ENCODE data around the gene WDR81. TPM values are rescaled to one million over a fixed set of nuclear protein-coding genes. Genes with fewer than 3 reads are reported as not detected.

WDR81 gene
- total RNA-seq, 2 experiments from 2014 or later: 24.8 to 25.0 TPM

DNA sequence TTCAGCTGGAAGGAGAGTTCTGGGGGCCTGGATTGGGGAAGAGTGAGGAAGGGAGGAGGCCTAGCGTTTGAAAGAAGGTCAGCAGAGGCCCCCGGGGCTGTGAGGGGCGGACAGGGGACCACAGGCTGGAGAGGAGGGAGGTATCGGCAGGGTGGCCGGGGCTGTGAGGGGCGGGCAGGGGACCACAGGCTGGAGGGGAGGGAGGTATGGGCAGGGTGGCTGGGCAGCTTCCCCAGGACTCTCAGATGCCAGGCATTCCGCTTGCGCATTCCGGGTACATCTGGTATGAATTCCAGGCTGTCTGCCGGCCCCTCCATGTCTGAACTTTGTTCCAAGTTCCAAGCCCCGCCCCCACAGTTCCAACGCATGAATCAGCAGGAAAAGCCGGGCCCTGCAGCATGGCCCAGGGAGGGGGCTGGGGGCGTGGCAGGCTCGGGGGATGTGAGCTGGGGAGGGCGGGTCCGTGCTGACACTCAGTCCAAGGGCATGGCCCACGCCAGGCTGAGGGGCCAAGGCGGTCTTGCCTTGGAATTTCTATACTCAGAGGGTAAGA lies 10.0 kb upstream of the WDR81 start:
- ATAC-seq (ENCODE audit: poor library complexity) (no peak), DNase-seq (peak in 3 of 14 experiments; percentile 39 to 66 (median 46))
- H3K4me1 ChIP-seq (ENCODE audit: insufficient read depth, low read length): peaks cover 58% of the 10 kb centered on the region
- ChIA-PET CTCF (interaction anchor here (1.1 kb wide), 1 partner anchor 10 kb away, joined by 3 read pairs; no protein-coding TSS in a partner anchor), POLR2A (no interaction called here)
- no peaks in the 10 kb centered on the region for H3K9me3 Mint-ChIP-seq
- no peak overlapping the region for H3K27ac ChIP-seq (ENCODE audit: low read depth in 1 of 2, low read length in 2 of 2)
- peak overlapping the region; percentile 72 for H3K4me3 ChIP-seq (ENCODE audit: low read length)
- peaks cover 39% of the 10 kb centered on the region for H3K4me1 Mint-ChIP-seq (ENCODE audit: low read depth)
- H3K36me3 ChIP-seq (ENCODE audit: insufficient read depth, low read length): peaks cover 6% of the 10 kb centered on the region
- intact Hi-C loops (cut with DNase I, micrococcal nuclease): no loop called here
- H3K27me3 Mint-ChIP-seq: peaks cover 9% of the 10 kb centered on the region
- peaks cover 7 to 17% of the 10 kb centered on the region in 2 experiments for H3K27me3 ChIP-seq (ENCODE audit: control insufficient read depth in 1 of 2, insufficient read depth in 2 of 2, low read length in 2 of 2)
- H3K4me3 Mint-ChIP-seq: peak overlapping the region; percentile 83
- H3K27ac Mint-ChIP-seq: peak overlapping the region; percentile 39
- TF ChIP-seq, protein P1, sequence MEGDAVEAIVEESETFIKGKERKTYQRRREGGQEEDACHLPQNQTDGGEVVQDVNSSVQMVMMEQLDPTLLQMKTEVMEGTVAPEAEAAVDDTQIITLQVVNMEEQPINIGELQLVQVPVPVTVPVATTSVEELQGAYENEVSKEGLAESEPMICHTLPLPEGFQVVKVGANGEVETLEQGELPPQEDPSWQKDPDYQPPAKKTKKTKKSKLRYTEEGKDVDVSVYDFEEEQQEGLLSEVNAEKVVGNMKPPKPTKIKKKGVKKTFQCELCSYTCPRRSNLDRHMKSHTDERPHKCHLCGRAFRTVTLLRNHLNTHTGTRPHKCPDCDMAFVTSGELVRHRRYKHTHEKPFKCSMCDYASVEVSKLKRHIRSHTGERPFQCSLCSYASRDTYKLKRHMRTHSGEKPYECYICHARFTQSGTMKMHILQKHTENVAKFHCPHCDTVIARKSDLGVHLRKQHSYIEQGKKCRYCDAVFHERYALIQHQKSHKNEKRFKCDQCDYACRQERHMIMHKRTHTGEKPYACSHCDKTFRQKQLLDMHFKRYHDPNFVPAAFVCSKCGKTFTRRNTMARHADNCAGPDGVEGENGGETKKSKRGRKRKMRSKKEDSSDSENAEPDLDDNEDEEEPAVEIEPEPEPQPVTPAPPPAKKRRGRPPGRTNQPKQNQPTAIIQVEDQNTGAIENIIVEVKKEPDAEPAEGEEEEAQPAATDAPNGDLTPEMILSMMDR (IDR thresholded peaks at IDR 0.05): no peak
- H3K9me3 ChIP-seq (ENCODE audit: control insufficient read depth in 1 of 2, insufficient read depth in 1 of 2, low read length in 2 of 2): no peaks in the 10 kb centered on the region
- H3K36me3 Mint-ChIP-seq (ENCODE audit: low read depth): peaks cover 8% of the 10 kb centered on the region

DNA sequence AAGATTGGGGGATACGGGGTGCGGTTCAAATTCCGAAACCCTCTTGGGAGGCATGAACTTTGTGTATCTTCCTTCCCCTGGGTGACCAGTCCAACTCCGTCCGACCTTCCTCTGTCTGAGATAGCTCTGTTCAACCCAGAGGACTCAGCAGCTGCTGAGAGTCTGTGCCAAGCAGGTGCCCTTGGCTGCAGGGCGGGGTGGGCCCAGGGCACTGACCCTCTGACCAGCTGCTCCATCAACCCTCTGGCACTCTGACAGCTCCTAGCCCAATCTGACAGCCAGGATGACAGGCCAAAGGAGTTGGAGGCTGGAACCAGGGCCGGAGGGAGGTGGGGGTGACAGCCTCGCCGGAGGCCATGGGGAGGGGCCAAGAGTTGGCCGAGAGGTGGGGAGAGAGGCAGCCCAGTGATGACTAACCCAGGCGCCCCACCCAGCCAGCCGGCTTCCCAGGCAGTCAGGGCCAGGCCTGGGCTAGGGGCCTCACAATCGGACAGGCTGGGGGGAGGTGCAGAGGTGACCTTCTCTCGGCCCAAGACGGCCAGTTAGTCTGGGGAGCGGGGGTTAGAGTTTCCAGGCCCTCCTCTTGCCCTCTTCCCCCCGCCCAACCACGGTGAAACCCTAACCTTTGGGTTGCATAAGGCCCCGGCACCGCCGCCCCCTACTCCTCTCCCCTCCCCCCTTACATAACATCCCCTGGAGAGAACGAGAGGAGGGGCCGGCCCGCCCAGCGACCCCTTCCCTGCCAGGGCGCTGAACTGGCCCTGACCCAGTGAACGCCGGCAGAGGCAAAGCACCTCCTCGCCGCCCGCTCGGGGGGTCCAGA lies 9.3 kb upstream of the WDR81 start:
- ChIA-PET CTCF (interaction anchor here (1.4 to 3.3 kb wide), 4 partner anchors 46 to 339 kb away, joined by 3 to 13 read pairs (median 12); partner anchors contain the start of gene HIC1), POLR2A (interaction anchor here (0.7 to 2.7 kb wide), 17 partner anchors 9 to 621 kb away, joined by 3 to 52 read pairs (median 11); partner anchors contain the start of genes PRPF8, RILP, RPA1 and SERPINF1)
- H3K36me3 Mint-ChIP-seq (ENCODE audit: low read depth): peaks cover 8% of the 10 kb centered on the region
- DNase-seq (peak in 9 of 14 experiments; percentile 28 to 78 (median 44)), ATAC-seq (ENCODE audit: poor library complexity) (no peak)
- Histone ChIP-seq H3K27ac (ENCODE audit: low read depth in 1 of 2, low read length in 2 of 2) (peak overlapping the region in 1 of 2 donors; percentile 16), H3K27me3 (ENCODE audit: control insufficient read depth in 1 of 2, insufficient read depth in 2 of 2, low read length in 2 of 2) (peaks cover 7 to 17% of the 10 kb centered on the region in 2 experiments), H3K4me3 (ENCODE audit: low read length) (peak overlapping the region; percentile 72), H3K36me3 (ENCODE audit: insufficient read depth, low read length) (peaks cover 6% of the 10 kb centered on the region), H3K4me1 (ENCODE audit: insufficient read depth, low read length) (peaks cover 53% of the 10 kb centered on the region), H3K9me3 (ENCODE audit: control insufficient read depth in 1 of 2, insufficient read depth in 1 of 2, low read length in 2 of 2) (no peaks in the 10 kb centered on the region)
- H3K4me3 Mint-ChIP-seq: peak overlapping the region; percentile 69
- no peaks in the 10 kb centered on the region for H3K9me3 Mint-ChIP-seq
- intact Hi-C loops (cut with DNase I, micrococcal nuclease): loop anchor here in 1 of 2 experiments (5.0 kb wide), 1 partner anchor 547 kb away; no protein-coding TSS in a partner anchor
- TF ChIP-seq, protein P1 (IDR thresholded peaks at IDR 0.05): no peak
- peaks cover 9% of the 10 kb centered on the region for H3K27me3 Mint-ChIP-seq
- H3K27ac Mint-ChIP-seq: peak overlapping the region; percentile 39
- peaks cover 39% of the 10 kb centered on the region for H3K4me1 Mint-ChIP-seq (ENCODE audit: low read depth)

GRCh38 chr17:1715803-1716075 lies 8.8 kb upstream of the WDR81 start:
- no peaks in the 10 kb centered on the region for H3K9me3 Mint-ChIP-seq
- TF ChIP-seq, protein P1 (IDR thresholded peaks at IDR 0.05): no peak
- intact Hi-C loops (cut with DNase I, micrococcal nuclease): loop anchor here (1.0 to 5.0 kb wide), 7 partner anchors 31 to 547 kb away; partner anchors contain the start of genes SMYD4 (in 2 of the 2), PRPF8 (in 1 of the 2) and RILP (in 1 of the 2)
- H3K36me3 Mint-ChIP-seq (ENCODE audit: low read depth): peaks cover 8% of the 10 kb centered on the region
- no peaks in the 10 kb centered on the region for H3K9me3 ChIP-seq (ENCODE audit: control insufficient read depth in 1 of 2, insufficient read depth in 1 of 2, low read length in 2 of 2)
- H3K27ac ChIP-seq (ENCODE audit: low read depth in 1 of 2, low read length in 2 of 2): peak overlapping the region in 1 of 2 donors; percentile 52
- POLR2A ChIA-PET: interaction anchor here (0.7 to 2.7 kb wide), 21 partner anchors 9 to 621 kb away, joined by 3 to 52 read pairs (median 7); partner anchors contain the start of genes PRPF8, RILP, RPA1 and SERPINF1
- no peak for ATAC-seq (ENCODE audit: poor library complexity)
- H3K4me3 ChIP-seq (ENCODE audit: low read length): peak overlapping the region; percentile 72
- peak overlapping the region; percentile 89 for H3K27ac Mint-ChIP-seq
- DNase-seq: no peak
- H3K4me3 Mint-ChIP-seq: peak overlapping the region; percentile 95
- peaks cover 6% of the 10 kb centered on the region for H3K36me3 ChIP-seq (ENCODE audit: insufficient read depth, low read length)
- peaks cover 4 to 13% of the 10 kb centered on the region in 2 experiments for H3K27me3 ChIP-seq (ENCODE audit: control insufficient read depth in 1 of 2, insufficient read depth in 2 of 2, low read length in 2 of 2)
- peaks cover 9% of the 10 kb centered on the region for H3K27me3 Mint-ChIP-seq
- CTCF ChIA-PET: interaction anchor here (0.7 to 3.3 kb wide), 5 partner anchors 46 to 339 kb away, joined by 3 to 13 read pairs (median 11); partner anchors contain the start of gene HIC1
- H3K4me1 Mint-ChIP-seq (ENCODE audit: low read depth): peaks cover 37% of the 10 kb centered on the region
- peaks cover 52% of the 10 kb centered on the region for H3K4me1 ChIP-seq (ENCODE audit: insufficient read depth, low read length)
